Measurements from ENCODE around the gene CDH26. TPM values are rescaled to one million over a fixed set of nuclear protein-coding genes. Genes with fewer than 3 reads are reported as not detected.
A peak's percentile ranks its signal among the peaks of the same experiment; 100 is the strongest.

Gene CDH26
- total and polyA plus RNA-seq, 2 of the 13 experiments (the other 11 are each of a cell fraction or from before 2014, with no cell fraction given) = 0.40 to 1.1 TPM

GRCh38 chr20:59933849-59934585 lies 24.2 kb upstream of the CDH26 start (continued):
- TF ChIP-seq DZIP1 (CRISPR knock-in tag; IDR thresholded peaks at IDR 0.05) (no peak), ZBTB44 (CRISPR knock-in tag; IDR thresholded peaks at IDR 0.05) (no peak), ARNT2 (CRISPR knock-in tag; IDR thresholded peaks at IDR 0.05; ENCODE audit: low read depth) (0 out of 2 replicates have a peak, but pooled peaks have one; percentile 34), KLF9 (CRISPR knock-in tag; IDR thresholded peaks at IDR 0.05; ENCODE audit: low read depth) (no peak), ZNF740 (CRISPR knock-in tag; IDR thresholded peaks at IDR 0.05) (no peak), GLI4 (CRISPR knock-in tag; IDR thresholded peaks at IDR 0.05; ENCODE audit: borderline replicate concordance) (peak; percentile 54; the same call in 1 of the 2 replicates), TBX2 (CRISPR knock-in tag; IDR thresholded peaks at IDR 0.05; ENCODE audit: borderline replicate concordance) (peak; percentile 62; the same call in 1 of the 2 replicates), ERF (CRISPR knock-in tag; IDR thresholded peaks at IDR 0.05) (0 out of 2 replicates have a peak, but pooled peaks have one; percentile 25), ZNF883 (CRISPR knock-in tag; IDR thresholded peaks at IDR 0.05; ENCODE audit: not compliant biosample characterization) (no peak), MXD4 (CRISPR knock-in tag; IDR thresholded peaks at IDR 0.05) (peak; percentile 55; the same call in 1 of the 2 replicates), FOXO1 (CRISPR knock-in tag; IDR thresholded peaks at IDR 0.05) (no peak), ZMYM2 (CRISPR knock-in tag; IDR thresholded peaks at IDR 0.05) (no peak), TP53 (CRISPR knock-in tag; conservative IDR thresholded peaks at IDR 0.05) (no peak), CCAR2 (optimal IDR thresholded peaks at IDR 0.05; ENCODE audit: low read depth, low read length) (no peak), THRA (CRISPR knock-in tag; IDR thresholded peaks at IDR 0.05; ENCODE audit: borderline replicate concordance) (peak; percentile 54; the same call in 1 of the 2 replicates), HBP1 (CRISPR knock-in tag; IDR thresholded peaks at IDR 0.05; ENCODE audit: low read depth) (no peak), ZNF605 (CRISPR knock-in tag; IDR thresholded peaks at IDR 0.05) (0 out of 2 replicates have a peak, but pooled peaks have one; percentile 35), POGZ (CRISPR knock-in tag; IDR thresholded peaks at IDR 0.05) (peak; percentile 31; the same call in 1 of the 2 replicates), AKAP8 (CRISPR knock-in tag; IDR thresholded peaks at IDR 0.05) (no peak), ELK4 (CRISPR knock-in tag; IDR thresholded peaks at IDR 0.05; ENCODE audit: borderline replicate concordance) (no peak), ZNF367 (CRISPR knock-in tag; IDR thresholded peaks at IDR 0.05; ENCODE audit: borderline replicate concordance) (no peak)

Data from HepG2 (cell line).